Chondrocyte (in vitro differentiated cells): ENCODE results near the gene MCHR1. TPM values are rescaled to one million over a fixed set of nuclear protein-coding genes. Genes with fewer than 3 reads are reported as not detected.
"Not testable (repeated sequence)": the region's sequence is repeated elsewhere in the genome, so short reads cannot be mapped to it uniquely, and the experiment has no call there.

Experiments
- DNase-seq: peaks from one replicate; pipeline ENCODE4 v3.0.0; 2021; ENCODE audit warnings: mixed read lengths, low spot score
- H3K27ac Mint-ChIP-seq: one replicate; pipeline ENCODE4 v1.8.0; 2021; ENCODE audit warnings: mild to moderate bottlenecking, moderate library complexity, mixed read lengths; ENCODE audit not compliant: unreplicated experiment
- H3K27me3 Mint-ChIP-seq: 2 replicates; pipeline ENCODE4 v1.8.0; 2021; ENCODE audit warnings: low read depth, mixed read lengths
- H3K36me3 Mint-ChIP-seq: 2 replicates; pipeline ENCODE4 v1.8.0; 2021; ENCODE audit warnings: low read depth, mixed read lengths
- H3K4me1 Mint-ChIP-seq: 2 replicates; pipeline ENCODE4 v1.8.0; 2021; ENCODE audit warnings: low read depth, mild to moderate bottlenecking, mixed read lengths
- H3K4me3 Mint-ChIP-seq: one replicate; pipeline ENCODE4 v1.8.0; 2021; ENCODE audit warnings: mild to moderate bottlenecking, moderate library complexity, mixed read lengths; ENCODE audit not compliant: unreplicated experiment
- H3K9me3 Mint-ChIP-seq: 2 replicates; pipeline ENCODE4 v1.8.0; 2021; ENCODE audit warnings: low read depth, mixed read lengths
- total RNA-seq: library from RNA; stranded (reverse); gene quantifications from 3 replicates; pipeline ENCODE4 v1.2.1, GENCODE V29; 2021
- TF ChIP-seq, protein P1 (sequence below): fragments of 200-600 bp; sonication (generic); IDR thresholded peaks from 2 replicates; pipeline ENCODE4 v1.5.0; 2021; ENCODE audit warnings: antibody characterized with exemption, mild to moderate bottlenecking, moderate library complexity

MCHR1 gene
- total RNA-seq, 1 donor from 2014 or later = 0.17 TPM

DNA sequence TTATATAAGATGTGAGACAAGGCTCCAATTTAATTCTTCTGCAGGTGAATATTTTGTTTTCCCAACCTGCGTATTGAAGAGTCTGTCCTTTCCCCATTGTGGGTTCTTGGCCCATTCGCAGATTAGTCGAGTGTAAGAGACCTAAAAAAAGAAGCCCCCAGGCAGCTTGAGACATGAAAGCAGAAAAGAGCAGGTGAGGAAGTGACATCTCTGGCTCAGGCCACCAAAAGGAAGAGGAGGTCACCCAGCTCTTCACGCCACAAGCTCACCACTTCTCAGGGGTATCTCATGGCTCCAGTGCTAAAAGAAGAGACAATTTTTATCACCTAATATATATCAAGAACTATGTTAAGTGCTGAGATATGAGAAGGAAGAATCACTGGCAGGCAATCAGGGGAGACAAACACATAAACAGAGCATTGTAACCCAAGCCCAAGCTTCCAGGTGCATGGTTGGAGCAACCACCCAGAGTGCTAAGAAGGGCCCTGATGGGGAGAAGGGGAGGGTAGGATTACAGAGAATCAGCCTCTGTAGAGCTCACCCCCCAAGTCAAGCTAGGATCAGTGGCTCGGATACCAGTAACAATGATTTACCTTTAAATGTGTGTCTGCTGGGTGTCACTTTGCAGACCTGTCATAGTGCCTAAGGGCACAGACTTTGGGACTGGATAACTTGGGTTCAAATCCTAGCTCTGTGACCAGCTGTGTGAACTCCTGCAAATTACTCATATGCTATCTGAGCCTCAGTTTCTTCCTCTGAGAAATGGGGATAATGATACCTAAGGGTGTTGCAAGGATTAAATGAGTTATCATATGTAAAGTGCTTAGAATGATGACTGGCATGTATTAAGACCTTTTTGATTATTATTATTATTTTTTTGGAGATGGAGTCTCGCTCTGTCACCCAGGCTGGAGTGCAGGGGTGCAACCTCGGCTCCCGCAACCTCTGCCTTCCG is 39.2 kb downstream of the MCHR1 start:
- no peak overlapping the region for H3K27ac Mint-ChIP-seq
- H3K36me3 Mint-ChIP-seq = no peaks in the 10 kb centered on the region

DNA sequence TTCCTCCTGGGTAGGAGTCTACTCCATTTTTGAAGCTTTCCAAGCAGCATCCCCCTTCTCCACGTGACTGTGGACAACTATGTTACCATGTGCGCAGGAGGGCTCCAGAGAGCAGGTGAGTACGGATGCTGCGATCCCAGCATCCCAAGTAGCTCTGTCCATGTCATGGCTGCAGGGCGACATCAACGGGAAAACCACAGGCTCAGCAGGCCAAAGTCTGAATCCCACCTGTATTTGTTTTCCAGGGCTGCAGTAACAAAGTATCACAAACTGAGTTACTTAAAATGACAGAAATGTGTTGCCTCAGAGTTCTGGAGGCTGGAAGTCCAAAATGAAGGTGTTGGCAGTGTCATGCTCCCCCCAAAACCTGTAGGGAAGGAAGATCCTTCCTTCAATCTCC is 40.3 kb downstream of the MCHR1 start:
- no peaks in the 10 kb centered on the region for H3K9me3 Mint-ChIP-seq
- H3K27ac Mint-ChIP-seq = no peak overlapping the region
- no peak for DNase-seq
- TF ChIP-seq, protein P1, sequence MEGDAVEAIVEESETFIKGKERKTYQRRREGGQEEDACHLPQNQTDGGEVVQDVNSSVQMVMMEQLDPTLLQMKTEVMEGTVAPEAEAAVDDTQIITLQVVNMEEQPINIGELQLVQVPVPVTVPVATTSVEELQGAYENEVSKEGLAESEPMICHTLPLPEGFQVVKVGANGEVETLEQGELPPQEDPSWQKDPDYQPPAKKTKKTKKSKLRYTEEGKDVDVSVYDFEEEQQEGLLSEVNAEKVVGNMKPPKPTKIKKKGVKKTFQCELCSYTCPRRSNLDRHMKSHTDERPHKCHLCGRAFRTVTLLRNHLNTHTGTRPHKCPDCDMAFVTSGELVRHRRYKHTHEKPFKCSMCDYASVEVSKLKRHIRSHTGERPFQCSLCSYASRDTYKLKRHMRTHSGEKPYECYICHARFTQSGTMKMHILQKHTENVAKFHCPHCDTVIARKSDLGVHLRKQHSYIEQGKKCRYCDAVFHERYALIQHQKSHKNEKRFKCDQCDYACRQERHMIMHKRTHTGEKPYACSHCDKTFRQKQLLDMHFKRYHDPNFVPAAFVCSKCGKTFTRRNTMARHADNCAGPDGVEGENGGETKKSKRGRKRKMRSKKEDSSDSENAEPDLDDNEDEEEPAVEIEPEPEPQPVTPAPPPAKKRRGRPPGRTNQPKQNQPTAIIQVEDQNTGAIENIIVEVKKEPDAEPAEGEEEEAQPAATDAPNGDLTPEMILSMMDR = no peak
- peaks cover 3% of the 10 kb centered on the region for H3K27me3 Mint-ChIP-seq
- no peak overlapping the region for H3K4me3 Mint-ChIP-seq
- no peaks in the 10 kb centered on the region for H3K36me3 Mint-ChIP-seq
- H3K4me1 Mint-ChIP-seq = peaks cover 16% of the 10 kb centered on the region

More for the DNA sequence above, 39.2 kb downstream of the MCHR1 start:
- Mint-ChIP-seq H3K4me1 (peaks cover 21% of the 10 kb centered on the region), H3K4me3 (no peak overlapping the region), H3K27me3 (peaks cover 5% of the 10 kb centered on the region), H3K9me3 (no peaks in the 10 kb centered on the region)
- DNase-seq = no peak
- TF ChIP-seq, protein P1 = no peak

DNA sequence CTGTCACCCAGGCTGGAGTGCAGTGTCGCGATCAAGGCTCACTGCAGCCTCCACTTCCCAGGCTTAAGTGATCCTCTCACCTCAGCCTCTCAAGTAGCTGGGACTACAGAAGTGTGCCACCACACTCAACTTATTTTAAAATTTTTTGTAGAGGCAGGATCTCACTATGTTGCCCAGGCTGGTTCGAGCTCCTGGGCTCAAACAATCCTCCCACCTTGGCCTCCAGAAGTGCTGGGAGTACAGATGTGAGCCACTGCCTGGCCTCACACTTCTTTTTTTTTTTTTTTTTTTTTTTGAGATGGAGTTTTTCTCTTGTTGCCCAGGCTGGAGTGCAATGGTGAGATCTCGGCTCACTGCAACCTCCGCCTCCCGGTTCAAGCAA is 40.9 kb downstream of the MCHR1 start:
- H3K9me3 Mint-ChIP-seq, H3K4me3 Mint-ChIP-seq, H3K27me3 Mint-ChIP-seq, DNase-seq, H3K27ac Mint-ChIP-seq, H3K36me3 Mint-ChIP-seq: not testable (repeated sequence)
- H3K4me1 Mint-ChIP-seq = peaks cover 10% of the 10 kb centered on the region

DNA sequence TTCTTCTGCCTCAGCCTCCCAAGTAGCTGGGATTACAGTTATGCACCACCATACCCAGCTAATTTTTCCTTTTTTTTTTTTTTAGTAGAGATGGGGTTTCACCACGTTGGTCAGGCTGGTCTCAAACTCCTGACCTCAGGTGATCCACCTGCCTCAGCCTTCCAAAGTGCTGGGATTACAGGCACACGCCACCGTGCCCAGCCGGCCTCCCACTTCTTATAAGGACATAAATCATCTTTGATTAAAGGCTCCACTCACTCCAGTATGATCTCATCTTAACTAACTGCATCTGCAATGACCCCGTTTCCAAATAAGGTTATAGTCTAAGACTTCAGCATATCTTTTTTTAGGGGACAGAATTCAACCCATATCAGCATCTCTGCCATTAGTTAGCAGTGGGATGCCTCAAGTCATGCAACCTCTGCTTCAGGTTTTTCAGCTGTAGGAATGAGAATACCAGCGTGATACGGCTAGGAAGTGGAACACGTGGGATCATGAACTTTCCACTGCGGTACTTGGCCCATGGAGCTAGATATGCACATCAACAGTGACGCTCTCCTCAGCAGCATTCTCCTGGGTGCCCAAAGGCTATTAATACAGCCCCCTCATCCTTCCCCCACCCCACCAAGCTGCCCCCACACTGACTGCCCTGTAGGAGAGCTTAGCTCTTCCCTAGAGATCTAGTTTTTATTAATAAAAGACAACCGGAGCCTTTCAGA is 41.4 kb downstream of the MCHR1 start:
- H3K27ac Mint-ChIP-seq = no peak overlapping the region
- H3K4me3 Mint-ChIP-seq = no peak overlapping the region
- H3K27me3 Mint-ChIP-seq = peaks cover 2% of the 10 kb centered on the region
- peaks cover 10% of the 10 kb centered on the region for H3K4me1 Mint-ChIP-seq
- H3K36me3 Mint-ChIP-seq = no peaks in the 10 kb centered on the region
- no peaks in the 10 kb centered on the region for H3K9me3 Mint-ChIP-seq
- TF ChIP-seq, protein P1 = no peak
- no peak for DNase-seq

DNA sequence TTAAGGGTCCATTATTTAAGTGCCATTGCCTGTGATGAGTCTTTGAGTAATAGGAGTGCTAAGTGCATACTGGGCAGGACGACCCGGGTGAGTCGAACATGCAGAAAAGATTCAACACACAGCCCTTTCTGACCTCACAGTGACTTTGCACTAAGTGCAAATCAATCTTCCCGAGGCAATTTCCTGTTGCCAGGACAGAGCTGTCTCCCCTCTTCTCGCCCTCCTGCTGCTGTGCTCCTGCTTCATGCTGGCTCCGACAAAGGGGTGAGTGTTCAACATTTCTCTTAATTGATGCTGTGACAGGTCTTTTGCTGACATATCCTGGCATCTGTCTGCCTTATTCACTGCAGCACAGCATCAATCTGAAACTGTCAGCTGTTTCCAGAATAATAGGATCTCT is 42.0 kb downstream of the MCHR1 start:
- Mint-ChIP-seq H3K36me3 (no peaks in the 10 kb centered on the region), H3K27ac (no peak overlapping the region), H3K4me3 (no peak overlapping the region), H3K4me1 (peaks cover 10% of the 10 kb centered on the region), H3K27me3 (peaks cover 2% of the 10 kb centered on the region), H3K9me3 (no peaks in the 10 kb centered on the region)
- TF ChIP-seq, protein P1 = no peak
- no peak for DNase-seq
